Endothelial cell (in vitro differentiated cells): ENCODE data around the gene USP34. TPM values are rescaled to one million over a fixed set of nuclear protein-coding genes. Genes with fewer than 3 reads are reported as not detected.

Source experiments
- DNase-seq: peaks from one replicate; pipeline ENCODE4 v3.0.0; 2021; ENCODE audit warnings: low spot score
- H3K27ac Mint-ChIP-seq: one replicate; pipeline ENCODE4 v1.8.0; 2021; ENCODE audit warnings: mixed read lengths, inconsistent platforms; ENCODE audit not compliant: unreplicated experiment
- H3K27me3 Mint-ChIP-seq: one replicate; pipeline ENCODE4 v1.8.0; 2021; ENCODE audit warnings: mild to moderate bottlenecking, moderate library complexity, mixed read lengths, inconsistent platforms; ENCODE audit not compliant: unreplicated experiment
- H3K36me3 Mint-ChIP-seq: one replicate; pipeline ENCODE4 v1.8.0; 2021; ENCODE audit warnings: mild to moderate bottlenecking, low read depth, mixed read lengths, inconsistent platforms; ENCODE audit not compliant: unreplicated experiment
- H3K4me1 Mint-ChIP-seq: one replicate; pipeline ENCODE4 v1.8.0; 2021; ENCODE audit warnings: mild to moderate bottlenecking, mixed read lengths, inconsistent platforms; ENCODE audit not compliant: unreplicated experiment
- H3K4me3 Mint-ChIP-seq: one replicate; pipeline ENCODE4 v1.8.0; 2021; ENCODE audit warnings: mild to moderate bottlenecking, mixed read lengths, inconsistent platforms; ENCODE audit not compliant: unreplicated experiment
- H3K9me3 Mint-ChIP-seq: one replicate; pipeline ENCODE4 v1.8.0; 2021; ENCODE audit warnings: mixed read lengths, inconsistent platforms; ENCODE audit not compliant: unreplicated experiment
- CTCF ChIP-seq: fragments of 200-600 bp; sonication (generic); IDR thresholded peaks from one replicate; pipeline ENCODE4 v1.5.0; 2021; ENCODE audit warnings: antibody characterized with exemption; ENCODE audit not compliant: unreplicated experiment
- total RNA-seq: library from RNA; stranded (reverse); fragmentation: NEBNext Ultra II Directional; extraction: Animal tissue kit (Norgen Biotek cat#: 25700); gene quantifications from one replicate; pipeline ENCODE4 v1.2.1, GENCODE V29; 2021; ENCODE audit not compliant: unreplicated experiment

Gene USP34
- total RNA-seq, 1 donor from 2014 or later = 97.4 TPM

- Mint-ChIP-seq H3K36me3 (no peaks in the 10 kb centered on the region), H3K4me3 (no peak overlapping the region), H3K27me3 (peaks cover 2% of the 10 kb centered on the region), H3K4me1 (peaks cover 18% of the 10 kb centered on the region), H3K9me3 (no peaks in the 10 kb centered on the region), H3K27ac (no peak overlapping the region)
- DNase-seq = no peak
- TF ChIP-seq CTCF = no peak
These were observed 51.8 kb downstream of the USP34 start for GRCh38 chr2:61419129-61419528.

- no peaks in the 10 kb centered on the region for H3K9me3 Mint-ChIP-seq
- H3K27ac Mint-ChIP-seq = no peak overlapping the region
- DNase-seq = no peak
- no peak overlapping the region for H3K4me3 Mint-ChIP-seq
- H3K36me3 Mint-ChIP-seq = no peaks in the 10 kb centered on the region
- H3K4me1 Mint-ChIP-seq = peaks cover 17% of the 10 kb centered on the region
- H3K27me3 Mint-ChIP-seq = peaks cover 2% of the 10 kb centered on the region
- TF ChIP-seq CTCF = no peak
These were observed 53.8 kb downstream of the USP34 start for GRCh38 chr2:61416871-61417645.

- H3K36me3 Mint-ChIP-seq = peaks cover under 1% of the 10 kb centered on the region
These were observed 55.6 kb downstream of the USP34 start for GRCh38 chr2:61415265-61415664.

GRCh38 chr2:61414674-61415073, 56.2 kb downstream of the USP34 start:
- Mint-ChIP-seq H3K4me1 (peaks cover 14% of the 10 kb centered on the region), H3K9me3 (no peaks in the 10 kb centered on the region), H3K27me3 (peaks cover 3% of the 10 kb centered on the region)

More at GRCh38 chr2:61415265-61415664, 55.6 kb downstream of the USP34 start:
- TF ChIP-seq CTCF = no peak
- Mint-ChIP-seq H3K9me3 (no peaks in the 10 kb centered on the region), H3K27me3 (peaks cover 3% of the 10 kb centered on the region), H3K27ac (no peak overlapping the region), H3K4me3 (no peak overlapping the region), H3K4me1 (peaks cover 14% of the 10 kb centered on the region)
- no peak for DNase-seq

More at GRCh38 chr2:61414674-61415073, 56.2 kb downstream of the USP34 start:
- TF ChIP-seq CTCF = no peak
- no peak for DNase-seq
- H3K27ac Mint-ChIP-seq = peak overlapping the region; percentile 37
- H3K36me3 Mint-ChIP-seq = peaks cover 2% of the 10 kb centered on the region
- no peak overlapping the region for H3K4me3 Mint-ChIP-seq
